A549 (cell line): Measurements from ENCODE around the gene CADM4.

Experiments
- CHD4 ChIP-seq: fragments of 200-600 bp; sonication (generic); IDR thresholded peaks from 2 replicates; pipeline ENCODE4 v1.6.1; 2016; ENCODE audit warnings: antibody characterized with exemption, mild to moderate bottlenecking, borderline replicate concordance
- CTCF ChIP-seq: fragments of >200 bp; sonication (Bioruptor Twin); formaldehyde crosslinking; IDR thresholded peaks from 3 replicates; pipeline ENCODE4 v1.5.1; 2016
- SMC3 ChIP-seq: fragments of >200 bp; sonication (Bioruptor Twin); formaldehyde crosslinking; IDR thresholded peaks from 3 replicates; pipeline ENCODE4 v1.6.1; 2018; ENCODE audit warnings: inconsistent platforms

- TF ChIP-seq CTCF (no peak), SMC3 (no peak), CHD4 (no peak)
Measured at GRCh38 chr19:43674183-43674582, 34.5 kb upstream of the CADM4 start.
